Pancreas (tissue), 10 donors: Measurements from ENCODE around the gene GLDC. TPM values are rescaled to one million over a fixed set of nuclear protein-coding genes. Genes with fewer than 3 reads are reported as not detected.

Source experiments
- ATAC-seq, 4 donors: fragments of 200-7000 bp; cut with Tn5 transposase; one replicate each; pipeline versions ENCODE4 v1.8.0 to v1.9.1; 2020; ENCODE audit warnings: mild to moderate bottlenecking in 4 of 4, moderate library complexity in 4 of 4
- DNase-seq, 6 donors: peaks; one replicate each; pipeline ENCODE4 v3.0.0-alpha.2; 2020
- FAIRE-seq: peaks from 2 replicates; lab custom pipeline; 2012; peaks lifted over from hg19 to GRCh38; lab: Jason Lieb, UNC
- H3K27ac ChIP-seq, 4 donors: fragments of 200-600 bp; sonication (generic); 1 replicate in 3 of 4; 2 replicates in 1 of 4; pipeline versions ENCODE4 v1.5.0 to v1.8.0; 2020
- H3K27me3 ChIP-seq, 4 donors: fragments of 200-600 bp; one replicate each; pipeline ENCODE4 v1.8.0; 2021
- H3K36me3 ChIP-seq, 3 donors: fragments of 200-600 bp; sonication (generic) in 1 of 3; one replicate each; pipeline versions ENCODE4 v1.5.0 to v1.8.0; 2020 to 2021
- H3K4me1 ChIP-seq, 3 donors: fragments of 200-600 bp; one replicate each; pipeline ENCODE4 v1.8.0; 2021
- H3K4me3 ChIP-seq, 4 donors: fragments of 200-600 bp; sonication (generic) in 2 of 4; one replicate each; pipeline versions ENCODE4 v1.5.0 to v1.8.0; 2020 to 2021
- H3K9me3 ChIP-seq, 4 donors: fragments of 200-600 bp; one replicate each; pipeline ENCODE4 v1.8.0; 2021
- CTCF ChIP-seq, 4 donors: fragments of 200-600 bp; sonication (generic) in 3 of 4; IDR thresholded peaks; one replicate each; pipeline versions ENCODE4 v1.5.0 to v1.8.0; 2021; ENCODE audit warnings: antibody characterized with exemption in 4 of 4
- WGBS, 2 donors: extraction: QIAGEN DNeasy Blood & Tissue Kit; methylation state at CpG; one replicate each; pipeline ENCODE4 v1.1.7; 2013; 5-methylcytosine and 5-hydroxymethylcytosine counted together
- intact Hi-C, 3 donors: fragments of 100-400 bp; cut with DNase I; formaldehyde crosslinking; loops; one replicate each; pipeline versions ENCODE4 v1.11.1 to v1.14.2; 2022
- polyA plus RNA-seq, 2 donors: library from polyadenylated mRNA; stranded (reverse); fragments of 200-250 nt; gene quantifications; one replicate each; pipeline ENCODE4 v1.2.3, GENCODE V29; 2013
- total RNA-seq, 6 donors: library from RNA; stranded (reverse); fragmentation: NEBNext Ultra II Directional in 4 of 6; extraction: Animal tissue kit (Norgen Biotek cat#: 25700) in 4 of 6; gene quantifications; one replicate each; pipeline versions ENCODE4 v1.2.1 to v1.2.4, GENCODE V29; 2021 to 2023
- donor health status: healthy with polysubstance abuse.
- donor health status: DM: no; HTN: no; CAD: no; lungs with moderate emphysema.
- donor health status: DM: no; HTN: no; CAD: no.
- donor health status: control.
- donor health status: control.
- donor health status: Bipolar disorder and iron deficiency.
- donor health status: DM: yes; HTN: yes; CAD: no.
- donor health status: DM: no; HTN: no; CAD: no.
- donor health status: DM: no; HTN: no; CAD: no.
- donor health status: DM: yes; HTN: yes; CAD: no.

Gene GLDC
- total and polyA plus RNA-seq, 8 donors: 0.15 to 1.2 (median 0.47) TPM; not detected in 3

GRCh38 chr9:6490863-6491262 lies 154.7 kb downstream of the GLDC start:
- intact Hi-C loops: no loop called here
- Histone ChIP-seq H3K4me3 (no peak overlapping the region), H3K36me3 (peaks cover 0 to 6% (median 4%) of the 10 kb centered on the region in 3 donors), H3K27ac (no peak overlapping the region), H3K9me3 (no peaks in the 10 kb centered on the region), H3K4me1 (no peaks in the 10 kb centered on the region), H3K27me3 (no peaks in the 10 kb centered on the region)
- FAIRE-seq: no peak
- no peak for TF ChIP-seq CTCF (IDR thresholded peaks at IDR 0.05)
- DNase-seq: no peak
- ATAC-seq: no peak
- WGBS, 2 donors: 69 to 71% methylated on average over 2 of the region's 2 CpGs

GRCh38 chr9:6489099-6489498 lies 156.4 kb downstream of the GLDC start:
- no peak for TF ChIP-seq CTCF (IDR thresholded peaks at IDR 0.05)
- intact Hi-C loops: no loop called here
- no peak for FAIRE-seq
- no peaks in the 10 kb centered on the region for H3K9me3 ChIP-seq
- 37 to 49% methylated on average over 1 of the region's 1 CpG for WGBS, 2 donors
- no peaks in the 10 kb centered on the region for H3K27me3 ChIP-seq
- H3K27ac ChIP-seq: no peak overlapping the region
- H3K4me1 ChIP-seq: no peaks in the 10 kb centered on the region
- H3K4me3 ChIP-seq: no peak overlapping the region
- DNase-seq: no peak
- no peak for ATAC-seq
- H3K36me3 ChIP-seq: peaks cover 0 to 6% (median 4%) of the 10 kb centered on the region in 3 donors

- 97% methylated on average over 7 of the region's 7 CpGs for WGBS, 2 donors
- H3K36me3 ChIP-seq: peaks cover 0 to 6% (median 4%) of the 10 kb centered on the region in 3 donors
Measured at GRCh38 chr9:6488395-6488794, 157.1 kb downstream of the GLDC start.

GRCh38 chr9:6484210-6484609 lies 161.3 kb downstream of the GLDC start:
- no peaks in the 10 kb centered on the region for H3K9me3 ChIP-seq
- TF ChIP-seq CTCF (IDR thresholded peaks at IDR 0.05): no peak
- WGBS, 2 donors: 92 to 100% methylated on average over 2 of the region's 2 CpGs
- no peak overlapping the region for H3K4me3 ChIP-seq
- intact Hi-C loops: no loop called here
- H3K4me1 ChIP-seq: no peaks in the 10 kb centered on the region
- ATAC-seq (no peak), FAIRE-seq (no peak), DNase-seq (no peak)
- no peaks in the 10 kb centered on the region for H3K27me3 ChIP-seq
- no peak overlapping the region for H3K27ac ChIP-seq
- peaks cover 0 to 18% (median 10%) of the 10 kb centered on the region in 3 donors for H3K36me3 ChIP-seq

More at GRCh38 chr9:6488395-6488794, 157.1 kb downstream of the GLDC start:
- H3K27ac ChIP-seq: no peak overlapping the region
- FAIRE-seq: no peak
- no peaks in the 10 kb centered on the region for H3K4me1 ChIP-seq
- no peaks in the 10 kb centered on the region for H3K9me3 ChIP-seq
- intact Hi-C loops: no loop called here
- H3K4me3 ChIP-seq: no peak overlapping the region
- no peak for TF ChIP-seq CTCF (IDR thresholded peaks at IDR 0.05)
- no peak for ATAC-seq
- H3K27me3 ChIP-seq: no peaks in the 10 kb centered on the region
- no peak for DNase-seq

Other genes starting within 250 kb of the GLDC start
- gene UHRF2, start 232.5 kb downstream of the GLDC start, total RNA-seq: 10 to 100 TPM; 12.8 to 30.0 (median 16.6) TPM
- gene UHRF2, start 232.5 kb downstream of the GLDC start, polyA plus RNA-seq: 10 to 100 TPM; 18.2 to 23.5 TPM
- gene KDM4C, start 112.2 kb upstream of the GLDC start, total RNA-seq: 10 to 100 TPM; 18.4 to 30.8 (median 21.1) TPM
- 10 to 100 TPM; 10.5 to 15.1 TPM for gene KDM4C, start 112.2 kb upstream of the GLDC start, polyA plus RNA-seq